Superior temporal gyrus (tissue), 1 donor: Measurements from ENCODE around the gene MB21D2.
A peak's percentile ranks its signal among the peaks of the same experiment; 100 is the strongest.

Source experiments
- DNase-seq: peaks from one replicate; pipeline ENCODE4 v3.0.0-alpha.2; 2016; ENCODE audit errors: extremely low spot score

MB21D2 gene

DNA sequence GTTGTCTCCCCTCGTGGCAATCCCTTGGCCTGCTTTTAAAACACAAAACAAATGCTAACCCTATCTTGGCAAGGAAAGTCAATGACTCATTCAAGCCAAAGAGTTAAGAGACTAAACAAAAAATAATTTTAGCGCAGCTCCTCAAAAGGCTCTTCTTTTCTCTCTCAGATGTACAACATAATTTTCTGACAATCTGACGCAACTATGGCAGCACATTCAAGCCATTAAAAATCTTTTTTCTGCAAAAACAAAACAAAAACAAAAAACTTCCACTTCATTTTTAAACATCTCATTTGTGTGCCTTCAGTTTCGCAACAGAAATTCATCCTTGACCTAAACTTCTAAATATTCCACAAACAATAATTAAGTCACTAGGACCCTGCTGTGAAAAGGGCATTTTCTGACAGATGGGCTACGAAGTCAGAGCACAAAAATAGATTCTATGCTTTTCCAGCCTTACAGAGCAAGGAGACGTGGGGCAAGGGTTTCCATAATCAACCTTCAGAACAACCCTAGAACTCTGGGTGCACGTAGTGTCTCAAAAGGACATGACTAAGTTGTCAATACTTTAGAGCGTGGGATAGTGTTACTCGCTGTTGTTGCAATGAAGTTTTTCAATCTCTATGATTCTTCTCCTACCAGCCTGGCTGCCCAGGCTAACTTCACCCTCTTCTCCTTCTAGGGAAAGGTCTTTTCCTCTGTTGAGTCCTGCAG is 84.3 kb downstream of the MB21D2 start:
- no peak for DNase-seq

GRCh38 chr3:192831801-192832347 is 85.8 kb downstream of the MB21D2 start:
- no peak for DNase-seq

GRCh38 chr3:192831111-192831644 is 86.5 kb downstream of the MB21D2 start:
- DNase-seq: no peak

DNA sequence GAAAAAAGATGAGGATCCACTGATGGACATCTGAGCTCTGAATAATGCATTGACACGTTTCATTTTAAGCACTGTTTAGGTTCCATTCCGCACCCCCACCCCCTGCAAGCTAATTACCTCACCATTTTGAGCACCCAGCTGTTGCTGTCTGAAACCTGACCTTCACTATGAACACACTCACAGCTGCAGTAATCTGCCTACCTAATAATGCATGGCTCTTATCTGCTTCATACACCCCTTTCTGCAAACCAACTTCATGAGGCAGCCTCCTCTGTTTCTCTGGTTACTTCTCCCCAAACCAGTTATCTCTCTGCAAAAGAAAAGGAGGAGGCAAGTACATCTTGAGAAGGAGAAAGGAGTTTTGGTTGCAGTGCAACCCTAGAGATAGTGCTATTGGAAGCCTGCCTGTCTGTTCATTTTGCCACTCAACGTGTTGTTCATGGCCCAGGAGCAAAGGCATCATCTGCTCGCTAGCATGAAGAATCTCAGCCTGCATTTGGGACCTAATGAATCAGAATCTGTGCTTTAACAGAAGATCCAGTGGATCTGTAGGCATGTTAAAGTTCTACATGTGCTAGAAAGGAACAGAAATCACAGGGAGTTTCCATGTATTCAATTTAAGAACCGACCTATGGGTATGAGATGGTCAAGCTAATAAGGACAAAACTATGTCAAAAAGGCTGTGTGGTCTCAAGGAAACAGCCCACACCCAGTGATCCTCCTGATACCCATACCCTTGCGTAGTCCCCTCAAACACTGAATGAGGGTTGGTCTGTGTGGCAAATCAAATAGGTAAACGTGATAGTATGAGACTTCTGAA is 87.2 kb downstream of the MB21D2 start:
- no peak for DNase-seq

GRCh38 chr3:192827863-192828594 is 89.6 kb downstream of the MB21D2 start:
- no peak for DNase-seq

DNA sequence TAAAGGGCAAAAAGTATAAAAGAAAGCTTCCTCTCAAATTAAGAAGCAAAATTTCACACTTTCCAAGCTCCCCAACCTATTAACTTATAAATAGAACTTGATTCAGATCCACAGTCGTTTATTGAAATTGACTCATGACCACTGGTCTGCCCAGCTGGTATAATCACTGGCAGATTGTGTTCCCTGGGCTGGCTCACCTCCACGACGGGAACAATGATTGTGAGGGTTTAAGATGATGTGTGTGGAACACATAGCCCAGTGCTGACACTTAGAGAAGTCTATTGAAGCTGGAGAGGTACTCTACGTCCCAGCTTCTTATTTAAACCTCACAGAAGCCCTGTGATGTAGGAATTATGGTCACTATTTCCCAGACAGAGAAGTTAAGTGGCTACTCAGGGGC is 90.4 kb downstream of the MB21D2 start:
- DNase-seq: no peak

- no peak for DNase-seq
These were observed 91.2 kb downstream of the MB21D2 start for GRCh38 chr3:192826214-192827006.

DNA sequence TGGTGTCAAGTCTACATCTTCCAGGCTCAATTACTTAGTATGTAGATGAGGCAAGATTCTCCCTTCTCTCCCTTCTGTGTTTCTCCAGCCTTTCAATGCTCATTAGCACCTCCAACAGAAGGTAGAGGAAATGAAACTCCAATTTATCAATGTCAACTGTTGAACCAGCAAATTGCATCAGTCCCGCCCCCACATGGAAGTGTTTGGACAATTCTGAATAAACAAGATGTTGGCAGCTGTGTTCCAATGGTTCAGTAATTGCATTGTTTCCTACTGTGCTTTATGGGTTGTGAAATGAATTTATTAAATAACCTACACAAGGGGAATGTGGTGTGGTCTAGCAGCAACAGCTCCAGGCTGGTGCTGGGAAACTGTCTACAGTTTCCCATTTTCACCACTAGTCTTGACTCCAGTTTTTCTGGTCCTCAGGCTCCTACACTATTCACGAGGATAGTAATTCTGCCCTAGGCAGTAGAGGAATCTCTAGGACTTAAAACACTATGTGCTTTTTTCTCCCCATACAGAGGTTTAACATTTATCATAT is 91.9 kb downstream of the MB21D2 start:
- no peak for DNase-seq

GRCh38 chr3:192825216-192825615 is 92.4 kb downstream of the MB21D2 start:
- no peak for DNase-seq

DNA sequence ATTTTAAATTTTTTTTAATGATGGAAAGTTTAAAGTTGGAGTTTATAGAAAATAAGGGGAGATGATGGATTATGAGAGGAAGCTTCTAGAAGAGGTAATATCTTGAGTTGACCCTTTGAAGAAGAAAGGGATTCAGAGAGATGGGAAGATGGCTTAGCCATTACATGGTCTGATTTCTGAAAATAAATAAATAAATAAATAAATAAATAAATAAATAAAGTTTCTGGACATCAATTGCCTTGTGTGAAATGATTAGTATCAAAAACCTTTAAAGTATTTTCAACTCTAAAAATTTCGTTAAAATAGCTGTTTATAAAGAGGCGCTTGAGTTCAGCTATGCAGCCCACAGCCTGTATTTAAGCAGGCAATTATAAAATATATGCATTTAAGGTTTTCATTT is 93.3 kb downstream of the MB21D2 start:
- no peak for DNase-seq

DNA sequence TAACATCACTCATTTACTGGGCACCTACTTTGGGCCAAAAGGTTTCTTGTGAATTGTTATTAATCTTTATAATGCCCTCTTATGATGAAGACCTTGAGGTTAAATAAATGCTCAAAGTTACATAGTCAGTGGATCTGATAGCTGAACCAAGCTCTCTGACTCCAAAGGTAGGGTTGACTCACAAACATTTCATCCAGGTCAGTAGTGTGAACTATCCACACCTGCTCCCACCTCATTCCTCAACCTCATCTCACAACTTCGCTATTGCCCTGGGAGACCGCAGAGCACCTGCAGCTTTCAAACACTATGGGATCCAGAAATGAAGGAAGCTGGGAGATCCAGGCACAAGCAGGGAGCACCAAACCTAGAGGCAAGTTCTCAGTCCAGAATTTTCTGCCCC is 96.5 kb downstream of the MB21D2 start:
- DNase-seq: no peak

DNA sequence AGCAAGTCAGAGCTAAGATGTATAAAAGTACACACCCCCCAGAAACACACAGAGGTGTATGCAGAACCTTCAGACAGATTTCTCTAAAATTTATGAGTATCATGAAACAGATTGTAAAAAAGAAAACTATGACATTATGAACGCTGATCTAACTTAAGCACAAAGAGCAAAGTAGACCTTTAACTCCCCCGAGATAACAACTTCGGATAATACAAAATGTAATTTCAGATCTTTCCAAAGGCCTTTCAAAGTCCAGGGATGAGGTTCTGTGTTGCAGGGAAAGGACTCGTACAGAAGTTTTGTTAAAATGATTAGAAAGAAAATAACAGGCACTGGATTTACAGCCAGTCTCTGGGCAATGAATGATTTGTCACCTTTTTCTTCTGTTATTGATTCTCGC is 97.5 kb downstream of the MB21D2 start:
- DNase-seq: no peak

- DNase-seq: no peak
These were observed 98.6 kb downstream of the MB21D2 start for GRCh38 chr3:192819001-192819569.

GRCh38 chr3:192818126-192818525 is 99.5 kb downstream of the MB21D2 start:
- no peak for DNase-seq

GRCh38 chr3:192817506-192817905 is 100.2 kb downstream of the MB21D2 start:
- DNase-seq: no peak

DNA sequence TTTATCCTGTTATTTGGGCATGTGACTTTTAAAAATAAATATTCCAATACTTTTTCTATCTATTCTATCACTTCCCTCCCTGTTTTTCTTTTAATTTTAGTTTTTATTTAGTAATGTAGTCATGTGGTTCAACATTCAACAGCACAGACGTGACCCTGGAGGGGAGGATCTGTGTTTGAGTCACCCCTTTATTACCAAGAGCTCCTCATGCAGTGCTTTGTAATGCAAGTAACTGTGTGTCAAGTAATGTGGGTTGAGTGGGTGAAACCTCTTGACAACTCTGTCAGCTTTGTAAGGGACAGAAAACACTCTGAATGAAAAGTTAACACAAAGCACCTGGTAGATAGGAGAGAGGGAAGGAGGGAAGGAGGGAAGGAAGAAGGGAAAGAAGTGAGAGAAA is 100.6 kb downstream of the MB21D2 start:
- DNase-seq: no peak

- DNase-seq: peak; percentile 92
These were observed 101.3 kb downstream of the MB21D2 start for GRCh38 chr3:192816351-192816750.

DNA sequence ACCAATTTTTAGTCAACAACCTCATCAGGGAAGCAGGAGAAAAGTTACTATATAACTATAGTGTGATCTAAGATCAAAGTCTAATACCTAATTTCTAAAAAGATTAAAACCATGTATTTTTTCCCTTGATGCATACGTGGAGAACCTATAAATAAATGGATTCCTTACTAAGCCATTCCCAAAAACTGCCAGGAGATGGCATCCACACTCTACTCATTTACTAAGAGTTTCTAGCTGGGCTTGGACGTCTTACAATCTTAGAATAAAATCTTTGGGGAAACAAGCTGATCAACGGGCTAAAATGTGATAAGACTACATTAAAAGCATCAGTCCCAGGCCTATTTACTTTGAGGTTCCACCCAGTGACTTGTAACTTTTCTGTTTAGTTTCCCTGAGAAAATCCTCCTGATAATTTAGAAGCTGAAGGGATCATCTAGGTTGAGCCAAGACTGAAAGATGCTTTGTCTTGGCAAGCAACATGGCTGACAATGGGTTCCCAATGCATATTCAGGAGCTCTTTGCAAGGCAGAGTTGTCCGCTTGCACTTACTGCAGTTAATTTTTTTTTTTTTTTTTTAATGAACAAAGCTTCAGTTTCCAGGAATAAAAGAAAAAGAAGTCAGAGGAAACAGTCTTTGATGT is 104.8 kb downstream of the MB21D2 start:
- peak; percentile 93 for DNase-seq

DNA sequence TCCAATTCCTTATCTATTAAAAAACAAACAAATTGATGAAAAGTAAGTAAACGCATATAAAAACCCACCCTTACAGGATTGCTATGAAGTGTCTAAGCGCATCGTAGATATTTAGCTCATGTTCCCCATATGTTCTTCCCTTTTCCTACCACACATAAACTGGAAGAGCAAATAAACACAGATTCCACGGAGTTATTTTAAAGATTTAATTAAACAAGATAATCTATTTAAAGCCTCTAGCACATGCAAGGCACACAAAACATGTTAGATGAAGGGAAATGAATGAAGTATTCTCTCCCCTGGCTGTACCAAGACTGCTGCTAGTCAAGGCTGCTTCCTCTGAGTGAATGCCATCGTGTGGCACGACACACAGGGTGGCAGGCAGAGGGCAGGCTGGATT is 111.9 kb downstream of the MB21D2 start:
- no peak for DNase-seq

GRCh38 chr3:192804502-192804901 is 113.2 kb downstream of the MB21D2 start:
- no peak for DNase-seq
